HG03064 (cell line): Measurements from ENCODE around the gene SOS1.
"Not testable (repeated sequence)": the region's sequence is repeated elsewhere in the genome, so short reads cannot be mapped to it uniquely, and the experiment has no call there.

Source experiments
- ATAC-seq: cut with Tn5 transposase; IDR thresholded peaks from one replicate; pipeline ENCODE4 v1.9.1; 2021; ENCODE audit warnings: low read depth; ENCODE audit not compliant: unreplicated experiment

Gene SOS1

DNA sequence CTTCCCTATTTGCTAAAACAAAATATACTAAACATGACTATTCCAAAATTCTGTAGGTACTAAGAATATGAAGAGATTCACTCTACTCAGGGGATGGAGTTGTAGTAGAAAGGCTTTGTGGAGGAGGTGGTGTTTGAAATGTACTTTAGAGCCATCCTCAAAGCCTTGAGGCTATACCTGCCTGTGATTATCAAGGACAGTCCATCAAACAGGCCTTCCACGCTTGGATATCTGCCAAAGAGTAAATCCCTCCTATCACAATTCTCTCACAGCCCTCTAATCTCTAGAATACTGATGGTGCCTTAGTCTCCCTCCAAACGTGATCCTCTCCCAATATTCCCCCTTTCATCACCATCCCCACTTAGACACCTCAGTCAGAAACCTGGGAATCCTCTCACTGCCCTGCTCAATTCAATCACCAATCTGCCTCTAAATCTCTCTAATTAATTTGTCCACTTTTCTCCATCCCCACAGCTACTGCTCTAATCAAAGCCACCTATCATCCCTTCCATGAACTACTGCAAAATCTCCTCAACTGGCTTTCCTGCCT is 13.1 kb downstream of the SOS1 start:
- ATAC-seq = no peak

- ATAC-seq = no peak
Measured at GRCh38 chr2:39107156-39107555, 13.7 kb downstream of the SOS1 start.

DNA sequence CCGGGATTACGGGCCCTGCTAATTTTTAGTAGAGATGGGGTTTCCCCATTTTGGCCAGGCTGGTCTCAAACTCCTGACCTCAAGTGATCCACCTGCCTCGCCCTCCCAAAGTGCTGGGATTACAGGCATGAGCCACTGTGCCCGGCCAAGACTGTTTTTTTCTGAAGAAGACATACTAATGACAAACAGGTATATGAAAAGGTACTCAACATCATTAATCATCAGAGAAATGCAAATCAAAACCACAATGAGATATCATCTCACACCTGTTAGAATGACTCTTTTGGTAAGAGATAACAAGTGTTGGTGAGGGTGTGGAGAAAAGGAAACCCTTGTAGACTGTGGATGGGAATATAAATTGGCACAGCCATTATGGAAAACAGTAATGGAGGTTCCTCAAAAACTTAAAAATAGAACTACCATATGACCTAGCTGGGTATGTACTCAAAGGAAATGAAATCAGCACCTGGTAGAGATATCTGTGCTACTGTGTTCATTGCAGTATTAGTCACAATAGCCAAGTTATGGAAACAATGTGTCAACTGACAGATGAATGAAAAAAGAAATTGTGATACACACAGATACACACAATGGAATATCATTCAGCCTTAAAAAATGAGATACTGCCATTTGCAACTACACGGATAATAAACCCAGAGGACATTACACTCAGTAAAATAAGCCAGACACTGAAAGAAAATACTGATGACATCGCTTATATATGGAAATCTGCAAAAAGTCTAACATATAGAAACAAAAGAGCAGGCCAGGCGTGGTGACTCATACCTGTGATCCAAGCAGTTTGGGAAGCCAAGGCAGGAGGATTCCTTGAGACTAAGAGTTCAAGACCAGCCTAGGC is 20.8 kb downstream of the SOS1 start:
- no peak for ATAC-seq

- no peak for ATAC-seq
Measured at GRCh38 chr2:39099310-39099869, 21.5 kb downstream of the SOS1 start.

DNA sequence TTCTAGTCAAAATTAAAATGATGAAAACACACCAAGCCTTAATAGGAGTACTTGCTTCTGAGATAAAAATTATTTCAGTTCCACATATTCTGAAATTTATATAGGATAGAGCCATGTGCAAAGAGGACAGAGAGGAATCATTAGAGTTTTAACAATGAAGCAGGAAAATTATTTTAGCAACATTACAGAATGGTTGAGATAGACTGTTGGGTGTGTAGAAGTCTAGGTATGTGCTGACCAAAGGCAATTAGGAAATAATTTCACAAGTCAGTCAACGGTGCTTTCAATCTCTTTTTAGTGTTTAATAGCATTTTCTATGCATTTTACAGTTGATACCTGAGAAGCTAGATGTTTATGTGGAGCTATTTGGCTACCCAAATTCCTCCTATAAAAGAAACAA is 25.2 kb downstream of the SOS1 start:
- ATAC-seq = no peak

DNA sequence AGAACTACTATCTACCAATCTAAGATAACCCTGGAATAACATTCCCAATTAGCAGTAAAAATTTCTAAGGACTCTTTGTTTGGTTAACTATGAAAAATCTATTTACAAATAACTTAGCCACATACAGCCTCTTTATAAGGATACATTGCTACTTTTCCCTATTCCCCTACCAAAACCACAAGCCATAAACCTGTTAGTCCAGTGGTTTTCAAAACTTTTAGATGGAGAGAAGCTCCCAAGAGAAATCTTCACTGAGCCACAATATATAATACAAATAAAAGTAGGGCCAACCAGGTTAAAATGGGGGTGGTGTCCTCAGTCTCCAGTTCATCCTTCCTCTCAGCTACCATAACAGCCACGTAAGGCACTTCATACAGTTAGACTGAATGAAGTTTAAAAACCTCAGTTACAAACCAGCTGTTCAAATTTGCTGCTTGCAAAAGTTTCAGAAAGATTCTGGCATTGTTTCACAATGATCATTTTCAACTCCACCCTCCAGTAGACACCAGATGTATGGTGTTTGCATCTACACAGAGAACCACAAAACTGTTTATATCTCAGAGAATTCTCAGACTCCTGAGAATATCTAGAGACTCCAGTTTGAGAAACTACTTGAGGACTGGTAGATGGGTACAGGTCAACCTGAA is 26.0 kb downstream of the SOS1 start:
- peak; percentile 90 for ATAC-seq

DNA sequence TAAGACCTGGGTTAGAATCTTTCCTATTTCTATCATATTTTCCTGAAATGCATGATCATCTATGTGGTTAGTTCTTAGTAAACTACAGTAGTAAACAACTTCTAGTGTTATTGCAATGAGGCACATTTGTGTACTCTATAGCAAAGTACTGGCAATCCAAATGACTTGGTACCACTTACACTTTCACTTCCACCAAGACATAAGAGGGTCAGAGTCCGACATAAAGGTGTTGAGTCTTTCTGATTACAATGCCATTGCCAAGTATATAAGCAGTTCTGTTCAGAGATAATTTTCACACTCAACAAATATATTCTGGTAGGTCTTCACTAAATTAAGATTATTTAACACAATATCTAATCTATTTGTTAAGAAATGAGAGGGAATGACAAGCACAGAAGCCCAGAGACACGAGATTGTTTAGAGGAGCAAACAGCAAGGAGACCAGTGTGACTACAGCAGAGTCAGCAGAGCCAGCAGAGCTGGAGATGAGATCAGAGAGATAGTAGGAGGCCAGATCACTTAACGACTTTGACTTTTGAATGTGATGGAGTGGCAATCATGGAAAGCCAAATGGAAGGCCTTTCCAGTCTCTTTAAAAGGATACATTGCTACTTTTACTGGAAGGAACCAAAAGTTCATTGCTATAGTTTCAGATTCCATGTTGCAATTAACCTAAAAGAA is 27.5 kb downstream of the SOS1 start:
- no peak for ATAC-seq

DNA sequence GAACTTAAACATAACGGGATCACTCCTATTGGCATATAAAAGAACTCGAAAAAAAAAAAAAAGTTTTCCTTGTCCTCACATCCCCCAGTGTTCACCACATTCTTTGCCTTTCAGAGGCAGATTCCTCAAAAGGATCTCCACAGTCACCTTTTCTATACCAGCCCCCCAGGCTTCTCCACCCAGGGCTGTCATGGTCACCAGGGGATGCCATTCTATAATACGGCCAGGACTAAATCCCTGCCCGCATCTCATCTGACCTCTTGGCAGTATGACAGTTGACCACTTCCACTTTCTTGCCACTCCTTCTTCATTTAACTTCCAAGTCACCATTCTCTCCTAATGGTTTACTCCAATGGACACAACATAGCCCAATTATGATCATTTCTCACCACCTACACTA is 29.3 kb downstream of the SOS1 start:
- no peak for ATAC-seq

- ATAC-seq = no peak
Measured at GRCh38 chr2:39091063-39091462, 29.8 kb downstream of the SOS1 start.

- no peak for ATAC-seq
Measured at GRCh38 chr2:39080152-39080551, 40.7 kb downstream of the SOS1 start.

DNA sequence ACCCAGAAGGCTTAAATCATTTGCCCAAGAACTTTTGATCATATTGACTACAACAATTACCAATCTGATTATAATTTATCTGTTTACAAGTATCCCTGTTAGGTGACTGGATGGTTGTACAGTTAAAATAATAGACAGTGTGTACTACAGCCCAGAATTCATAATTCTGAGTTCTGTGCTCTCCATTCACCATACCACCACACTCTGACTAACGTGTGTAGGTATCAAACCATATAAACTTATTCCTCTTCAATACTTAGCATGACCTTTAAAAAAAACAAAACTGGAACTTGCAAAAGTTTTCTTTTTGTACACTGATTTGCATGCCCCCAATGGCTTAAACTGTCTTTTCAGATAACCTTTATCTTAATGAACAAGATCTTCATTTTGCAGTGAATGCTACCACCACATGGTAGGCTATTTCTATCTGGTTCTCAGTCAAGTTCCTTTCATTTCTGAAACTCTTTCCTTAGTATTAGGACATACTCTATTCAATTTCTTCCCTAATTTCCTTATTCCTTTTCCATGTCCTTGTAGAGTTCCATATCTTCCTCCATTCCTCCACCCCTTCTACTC is 50.9 kb downstream of the SOS1 start:
- ATAC-seq = no peak

DNA sequence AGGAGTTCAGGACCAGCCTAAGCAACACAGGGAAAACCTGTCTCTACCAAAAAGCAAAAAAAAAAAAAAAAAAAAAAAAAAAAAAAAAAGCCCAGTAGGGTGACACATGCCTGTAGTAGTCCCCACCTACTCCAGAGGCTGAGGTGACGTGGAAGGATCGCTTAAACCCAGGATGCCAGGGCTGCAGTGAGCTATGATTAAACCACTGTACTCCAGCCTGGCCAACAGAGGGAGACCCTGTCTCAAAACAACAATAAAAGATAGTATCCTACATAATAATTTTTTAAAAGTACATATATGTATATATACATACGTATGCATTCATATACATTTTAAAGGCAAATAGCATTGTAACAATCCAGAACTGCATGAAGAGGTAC is 51.7 kb downstream of the SOS1 start:
- no peak for ATAC-seq

DNA sequence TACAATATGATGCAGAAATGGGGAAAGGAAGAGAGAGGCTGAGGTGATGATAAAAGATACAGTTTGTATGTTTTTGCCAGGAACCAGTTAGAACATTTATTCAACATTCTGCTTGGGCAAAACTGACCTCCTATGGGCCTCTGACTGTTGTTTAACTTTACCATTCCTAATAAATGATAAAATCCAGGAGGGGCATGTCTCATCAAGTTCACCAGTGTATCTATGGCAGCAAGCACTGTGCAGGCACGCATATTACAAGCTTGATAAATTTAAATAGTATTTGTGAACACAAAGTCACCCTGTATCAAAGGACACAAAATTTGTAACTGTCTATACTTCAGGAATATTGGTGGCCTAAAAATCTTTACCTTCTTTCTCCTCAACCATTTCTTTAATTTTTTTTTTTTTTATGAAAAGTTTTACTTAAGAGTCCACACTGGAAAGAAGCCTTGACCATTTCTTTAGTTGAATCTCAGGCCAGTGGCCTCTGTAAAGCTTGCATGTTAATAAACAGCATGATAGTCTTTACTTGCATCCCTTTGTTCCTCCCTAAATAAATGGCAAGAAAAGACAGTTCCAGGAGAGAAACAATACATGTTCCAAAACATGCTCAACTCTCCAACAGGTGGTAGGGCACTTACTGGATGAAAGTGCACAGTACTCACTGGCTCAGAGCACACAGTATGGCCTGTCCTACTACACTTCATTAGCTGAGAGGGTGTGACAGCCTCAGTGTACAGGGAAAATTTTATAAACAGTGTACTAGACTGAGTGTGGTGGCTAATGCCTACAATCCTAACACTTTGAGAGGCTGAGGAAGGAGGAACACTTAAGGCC is 52.3 kb downstream of the SOS1 start:
- no peak for ATAC-seq

- ATAC-seq = no peak
Measured at GRCh38 chr2:39065616-39066015, 55.2 kb downstream of the SOS1 start.

DNA sequence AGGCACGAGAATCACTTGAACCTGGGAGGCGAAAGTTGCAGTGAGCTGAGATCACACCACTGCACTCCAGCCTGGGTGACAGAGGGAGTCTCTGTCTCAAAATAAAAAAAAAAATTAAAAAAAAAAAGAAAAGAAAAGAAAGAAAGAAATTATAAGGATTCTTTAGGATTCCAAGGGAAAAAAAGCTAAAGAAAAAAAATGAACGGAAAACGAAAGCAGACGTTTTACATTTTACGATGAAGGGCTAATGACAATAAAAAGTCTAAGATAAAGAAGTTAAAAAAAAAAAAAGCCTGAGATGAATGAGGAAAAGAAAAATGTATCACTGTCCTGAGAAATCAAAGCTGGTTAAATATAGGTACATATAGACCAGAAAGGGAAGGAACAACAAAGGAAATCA is 58.5 kb downstream of the SOS1 start:
- no peak for ATAC-seq

- no peak for ATAC-seq
Measured at GRCh38 chr2:39061280-39061679, 59.6 kb downstream of the SOS1 start.

GRCh38 chr2:39059366-39059952 is 61.4 kb downstream of the SOS1 start:
- no peak for ATAC-seq

- ATAC-seq = no peak
Measured at GRCh38 chr2:39058101-39058500, 62.8 kb downstream of the SOS1 start.

DNA sequence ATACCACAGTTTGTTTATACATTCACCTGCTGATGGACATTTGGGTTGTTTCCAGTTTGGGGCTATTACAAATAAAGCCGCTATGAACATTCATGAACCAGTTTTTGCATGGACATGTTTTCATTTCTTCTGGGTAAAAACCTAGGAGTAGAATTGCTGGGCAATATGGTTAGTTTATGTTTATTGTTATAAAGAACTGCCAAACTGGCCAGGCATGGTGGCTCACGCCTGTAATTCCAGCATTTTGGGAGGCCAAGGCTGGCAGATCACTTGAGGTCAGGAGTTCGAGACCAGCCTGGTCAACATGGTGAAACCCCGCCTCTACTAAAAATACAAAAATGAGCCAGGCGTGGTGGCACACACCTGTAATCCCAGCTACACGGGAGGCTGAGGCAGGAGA is 68.2 kb downstream of the SOS1 start:
- not testable (repeated sequence) for ATAC-seq
